ENCODE data around the gene METTL16.

GRCh38 chr17:2366747-2367494 is 144.8 kb downstream of the METTL16 start:
- TF ChIP-seq, protein P1, sequence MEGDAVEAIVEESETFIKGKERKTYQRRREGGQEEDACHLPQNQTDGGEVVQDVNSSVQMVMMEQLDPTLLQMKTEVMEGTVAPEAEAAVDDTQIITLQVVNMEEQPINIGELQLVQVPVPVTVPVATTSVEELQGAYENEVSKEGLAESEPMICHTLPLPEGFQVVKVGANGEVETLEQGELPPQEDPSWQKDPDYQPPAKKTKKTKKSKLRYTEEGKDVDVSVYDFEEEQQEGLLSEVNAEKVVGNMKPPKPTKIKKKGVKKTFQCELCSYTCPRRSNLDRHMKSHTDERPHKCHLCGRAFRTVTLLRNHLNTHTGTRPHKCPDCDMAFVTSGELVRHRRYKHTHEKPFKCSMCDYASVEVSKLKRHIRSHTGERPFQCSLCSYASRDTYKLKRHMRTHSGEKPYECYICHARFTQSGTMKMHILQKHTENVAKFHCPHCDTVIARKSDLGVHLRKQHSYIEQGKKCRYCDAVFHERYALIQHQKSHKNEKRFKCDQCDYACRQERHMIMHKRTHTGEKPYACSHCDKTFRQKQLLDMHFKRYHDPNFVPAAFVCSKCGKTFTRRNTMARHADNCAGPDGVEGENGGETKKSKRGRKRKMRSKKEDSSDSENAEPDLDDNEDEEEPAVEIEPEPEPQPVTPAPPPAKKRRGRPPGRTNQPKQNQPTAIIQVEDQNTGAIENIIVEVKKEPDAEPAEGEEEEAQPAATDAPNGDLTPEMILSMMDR (conservative IDR thresholded peaks at IDR 0.05; ENCODE audit: low read length), result no peak
- TF ChIP-seq EZH2phosphoT487 (IDR thresholded peaks at IDR 0.05; ENCODE audit: borderline replicate concordance, low read depth, low read length), result no peak
